ENCODE results near the gene DCLRE1C. TPM values are rescaled to one million over a fixed set of nuclear protein-coding genes. Genes with fewer than 3 reads are reported as not detected.

The DCLRE1C gene
- total and polyA plus RNA-seq, 2 experiments from 2014 or later = 7.8 to 8.0 TPM

DNA sequence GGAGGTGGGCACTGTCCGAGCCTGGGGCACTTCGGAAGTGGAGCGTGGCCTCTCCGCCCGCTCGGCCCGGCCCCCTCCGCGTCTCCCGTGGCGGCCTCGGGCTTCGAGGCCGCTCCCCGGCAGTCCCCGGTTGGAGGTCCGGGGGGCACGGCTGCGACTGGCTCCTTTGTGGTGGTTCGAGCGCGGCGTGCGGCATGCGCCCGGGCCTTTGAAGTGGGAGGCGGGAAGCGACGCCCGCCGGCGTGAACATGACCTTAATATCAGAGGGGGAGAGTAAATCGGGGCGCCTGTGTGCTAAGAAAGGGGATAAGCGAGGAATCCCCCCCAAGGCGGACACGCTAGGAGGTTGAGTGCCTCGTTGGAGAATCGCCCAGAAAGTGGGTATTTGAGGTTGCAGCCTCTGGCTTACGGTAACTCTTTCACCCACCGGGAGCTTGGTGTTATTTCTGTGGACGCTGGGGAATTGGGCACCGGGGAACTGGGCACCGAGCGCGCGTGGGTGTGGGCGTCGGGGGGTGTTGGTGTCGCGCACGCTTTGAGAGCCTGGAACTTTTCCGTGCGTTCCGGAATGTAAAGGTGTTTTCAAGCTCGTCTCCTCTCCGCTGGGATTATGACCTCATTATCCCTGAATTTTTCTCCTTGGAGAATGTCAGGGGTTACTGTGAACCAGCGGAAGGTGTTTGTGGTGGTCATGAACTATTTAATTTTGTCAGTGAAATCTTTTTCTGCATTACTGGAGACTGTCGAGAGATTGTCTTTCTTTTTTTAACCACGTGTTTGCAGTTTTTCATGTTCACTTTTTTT, 74.6 kb downstream of the DCLRE1C start:
- TF ChIP-seq EZH2phosphoT487 (IDR thresholded peaks at IDR 0.05; ENCODE audit: low read depth, severe bottlenecking, unreplicated experiment) = no peak
- no peak for TF ChIP-seq EZH2 (IDR thresholded peaks at IDR 0.05; ENCODE audit: borderline replicate concordance)
- no peak for TF ChIP-seq CTCF (IDR thresholded peaks at IDR 0.05; ENCODE audit: poor library complexity)
- Histone ChIP-seq H3K79me2 (peaks cover 73% of the 10 kb centered on the region), H3K4me3 (peak overlapping the region; percentile 89), H3K9me3 (ENCODE audit: low read depth) (no peaks in the 10 kb centered on the region), H3K36me3 (replicated peaks; ENCODE audit: insufficient read depth, low read depth) (no peaks in the 10 kb centered on the region), H3K4me1 (ENCODE audit: insufficient read depth) (peaks cover 10% of the 10 kb centered on the region), H2AFZ (peak overlapping the region; percentile 92), H3K27ac (peak overlapping the region; percentile 85), H3K4me2 (peak overlapping the region; percentile 94), H4K20me1 (ENCODE audit: insufficient read depth, poor library complexity, severe bottlenecking) (no peaks in the 10 kb centered on the region), H3K27me3 (no peaks in the 10 kb centered on the region), H3K9me2 (replicated peaks; ENCODE audit: insufficient read depth) (no peaks in the 10 kb centered on the region)
- DNase-seq (ENCODE audit: low spot score) = peak; percentile 36
- WGBS (ENCODE audit: low lambda C conversion rate, missing lambda C conversion rate) = 1% methylated on average over 58 of the region's 60 CpGs

DNA sequence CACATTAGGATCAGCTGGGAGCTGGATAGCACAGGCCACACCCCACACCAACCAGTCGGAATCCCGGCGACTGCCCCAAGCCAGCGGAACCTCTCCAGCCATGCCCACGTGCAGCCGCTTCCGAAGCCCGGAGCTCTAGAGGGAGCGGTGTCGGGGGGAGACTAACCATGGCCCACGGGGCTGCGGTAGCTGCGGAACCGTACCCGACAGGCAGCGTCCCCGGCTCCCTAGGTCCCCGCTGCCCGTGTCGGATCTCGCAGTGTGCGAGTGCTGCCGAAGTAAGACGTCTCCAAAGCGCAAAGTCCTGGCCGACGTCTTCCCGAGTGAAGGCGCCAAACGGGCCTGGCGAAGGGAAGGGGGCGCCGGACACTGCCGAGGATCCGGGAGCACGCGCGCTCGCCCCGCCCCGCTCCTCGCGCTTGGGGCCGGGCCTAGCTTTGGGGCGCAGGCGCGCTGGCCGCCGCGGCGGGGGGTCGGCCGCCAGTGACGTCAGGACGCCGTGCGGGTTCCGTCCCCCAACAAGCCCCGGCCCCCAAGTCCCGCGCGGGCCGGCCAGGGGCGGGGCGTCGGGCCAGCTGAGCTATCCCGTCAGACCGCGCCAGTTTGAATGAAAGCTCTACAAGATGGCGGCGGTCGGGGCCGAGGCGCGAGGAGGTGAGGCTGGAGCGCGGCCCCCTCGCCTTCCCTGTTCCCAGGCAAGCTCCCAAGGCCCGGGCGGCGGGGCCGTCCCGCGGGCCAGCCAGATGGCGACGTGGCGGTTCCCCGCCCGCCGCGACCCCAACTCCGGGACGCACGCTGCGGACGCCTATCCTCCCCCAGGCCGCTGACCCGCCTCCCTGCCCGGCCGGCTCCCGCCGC, 75.4 kb downstream of the DCLRE1C start, which contains the start of gene SUV39H2:
SUV39H2 (plus strand) TSS at position 601 of the 858 bp plus-strand sequence; CDS start at position 624, 23 bp downstream.
- H3K27ac ChIP-seq = peak within 1 kb of the TSS; percentile 99
- WGBS (ENCODE audit: low lambda C conversion rate, missing lambda C conversion rate) = 1% methylated on average over 53 of the region's 102 CpGs
- TF ChIP-seq EZH2 (IDR thresholded peaks at IDR 0.05; ENCODE audit: borderline replicate concordance) (no peak), CTCF (IDR thresholded peaks at IDR 0.05; ENCODE audit: poor library complexity) (no peak), EZH2phosphoT487 (IDR thresholded peaks at IDR 0.05; ENCODE audit: low read depth, severe bottlenecking, unreplicated experiment) (no peak)
- H2AFZ ChIP-seq = peak within 1 kb of the TSS; percentile 92
- no peaks in the 10 kb centered on the region for H3K9me3 ChIP-seq (ENCODE audit: low read depth)
- H3K79me2 ChIP-seq = peaks cover 66% of the 10 kb centered on the region
- peaks cover 10% of the 10 kb centered on the region for H3K4me1 ChIP-seq (ENCODE audit: insufficient read depth)
- no peaks in the 10 kb centered on the region for H4K20me1 ChIP-seq (ENCODE audit: insufficient read depth, poor library complexity, severe bottlenecking)
- H3K4me3 ChIP-seq = peak within 1 kb of the TSS; percentile 94
- H3K27me3 ChIP-seq = no peaks in the 10 kb centered on the region
- H3K36me3 ChIP-seq (replicated peaks; ENCODE audit: insufficient read depth, low read depth) = no peaks in the 10 kb centered on the region
- peak within 1 kb of the TSS; percentile 94 for H3K4me2 ChIP-seq
- peak; percentile 98 for DNase-seq (ENCODE audit: low spot score)
- H3K9me2 ChIP-seq (replicated peaks; ENCODE audit: insufficient read depth) = no peaks in the 10 kb centered on the region

DNA sequence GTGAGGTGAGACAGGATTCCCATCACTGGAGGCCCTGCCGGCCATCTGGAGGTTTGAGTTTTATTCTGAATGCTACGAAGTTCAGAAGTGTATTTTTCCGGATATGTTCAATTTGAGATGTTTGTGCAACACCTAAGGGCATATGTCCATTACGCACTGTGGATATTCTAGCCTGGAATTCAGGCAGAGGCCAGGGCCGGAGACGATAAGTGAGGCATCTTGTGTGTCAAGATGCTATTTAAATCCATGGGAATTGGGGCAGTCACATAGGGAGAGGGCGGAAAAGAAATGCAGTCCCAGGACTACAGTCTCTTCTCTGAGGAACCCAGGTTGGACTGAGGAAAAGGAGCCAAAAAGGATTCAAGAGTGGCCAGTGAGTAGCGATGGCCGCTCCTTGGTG, 77.1 kb downstream of the DCLRE1C start:
- Histone ChIP-seq H3K9me3 (ENCODE audit: low read depth) (no peaks in the 10 kb centered on the region), H3K27me3 (no peaks in the 10 kb centered on the region), H3K4me3 (no peak overlapping the region), H3K9me2 (replicated peaks; ENCODE audit: insufficient read depth) (no peaks in the 10 kb centered on the region), H3K4me1 (ENCODE audit: insufficient read depth) (peaks cover 10% of the 10 kb centered on the region), H2AFZ (no peak overlapping the region), H3K4me2 (peak overlapping the region; percentile 85), H4K20me1 (ENCODE audit: insufficient read depth, poor library complexity, severe bottlenecking) (no peaks in the 10 kb centered on the region), H3K27ac (peak overlapping the region; percentile 99), H3K36me3 (replicated peaks; ENCODE audit: insufficient read depth, low read depth) (no peaks in the 10 kb centered on the region), H3K79me2 (peaks cover 49% of the 10 kb centered on the region)
- no peak for TF ChIP-seq EZH2 (IDR thresholded peaks at IDR 0.05; ENCODE audit: borderline replicate concordance)
- no peak for TF ChIP-seq EZH2phosphoT487 (IDR thresholded peaks at IDR 0.05; ENCODE audit: low read depth, severe bottlenecking, unreplicated experiment)
- no peak for TF ChIP-seq CTCF (IDR thresholded peaks at IDR 0.05; ENCODE audit: poor library complexity)
- WGBS (ENCODE audit: low lambda C conversion rate, missing lambda C conversion rate) = 91% methylated on average over 9 of the region's 9 CpGs
- DNase-seq (ENCODE audit: low spot score) = no peak
